GM12873 (cell line): Measurements from ENCODE around the gene CDC14A.

Experiments
- CTCF ChIP-seq: IDR thresholded peaks from 2 replicates; pipeline ENCODE4 v1.5.1; 2012; ENCODE audit warnings: low read depth, mild to moderate bottlenecking, moderate library complexity, low read length, control low read depth; ENCODE audit not compliant: insufficient read depth; ENCODE audit errors: missing control alignments

Gene CDC14A

GRCh38 chr1:100494393-100495084, 142.2 kb downstream of the CDC14A start:
- TF ChIP-seq CTCF, result no peak

GRCh38 chr1:100496896-100497295, 144.6 kb downstream of the CDC14A start:
- no peak for TF ChIP-seq CTCF

DNA sequence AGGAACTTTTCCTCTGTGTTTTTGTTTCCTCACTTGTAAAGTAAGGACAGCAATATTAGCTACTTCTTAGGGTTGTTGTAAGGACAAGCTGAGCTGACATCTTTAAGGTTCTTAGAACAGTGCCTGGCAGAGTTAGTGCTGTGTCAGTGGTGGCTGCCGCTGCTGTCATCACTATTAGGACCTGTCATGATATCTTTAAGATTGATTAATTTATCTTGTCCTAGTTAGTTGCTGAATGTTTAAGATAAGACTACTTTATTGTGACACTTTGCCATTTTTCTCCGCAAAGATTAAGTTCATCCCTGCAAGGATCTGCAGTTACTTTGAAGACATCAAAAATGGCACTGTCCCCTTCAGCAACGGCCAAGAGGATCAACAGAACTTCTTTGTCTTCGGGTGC, 145.5 kb downstream of the CDC14A start:
- no peak for TF ChIP-seq CTCF

DNA sequence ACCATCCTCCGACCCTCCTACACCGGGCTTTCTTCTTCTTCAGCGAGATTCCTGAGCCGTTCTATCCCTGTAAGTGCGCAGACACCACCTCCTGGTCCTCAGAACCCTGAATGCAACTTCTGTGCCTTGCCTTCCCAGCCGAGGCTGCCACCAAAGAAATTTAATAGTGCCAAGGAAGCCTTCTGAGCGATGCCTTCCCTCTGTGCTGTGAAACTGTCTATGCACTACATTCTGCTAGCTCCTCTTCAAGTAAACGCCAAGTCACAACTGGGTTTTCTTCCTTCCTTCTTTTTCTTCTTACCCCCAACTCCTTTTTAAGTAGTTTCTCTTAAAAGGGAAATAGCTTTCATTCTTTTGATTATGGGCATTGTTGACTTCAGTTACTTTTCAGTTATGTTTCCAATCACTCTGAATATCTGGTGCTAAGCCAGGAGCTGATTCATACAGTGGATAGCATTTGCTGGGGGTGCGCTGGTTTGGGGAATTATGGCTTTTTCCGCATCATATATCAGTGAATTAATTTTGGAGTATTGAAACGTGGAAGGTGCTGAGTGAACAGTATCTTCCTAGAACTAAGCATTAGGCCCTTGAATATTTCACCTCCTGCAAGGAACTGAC, 147.0 kb downstream of the CDC14A start:
- TF ChIP-seq CTCF, result no peak

- TF ChIP-seq CTCF, result no peak
Observed at GRCh38 chr1:100502052-100502792, 149.9 kb downstream of the CDC14A start.

DNA sequence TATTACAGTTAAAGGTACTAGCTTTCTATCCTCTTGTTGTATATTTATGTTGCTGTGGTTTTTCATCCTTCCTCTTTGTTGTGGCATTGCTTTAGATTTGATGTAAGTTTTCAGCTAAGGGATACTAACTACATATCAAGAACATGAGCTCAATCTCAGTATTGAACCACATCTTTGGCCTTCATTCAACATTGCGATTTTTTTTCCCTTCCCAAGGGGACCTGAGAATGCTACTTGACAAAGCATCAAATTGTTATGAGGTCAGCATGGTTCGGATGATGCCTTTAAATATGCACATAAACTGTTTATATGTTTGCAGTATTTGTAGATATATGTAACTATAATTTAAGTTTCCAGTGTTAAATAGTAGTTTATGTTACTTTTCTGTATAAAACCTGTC, 153.9 kb downstream of the CDC14A start:
- TF ChIP-seq CTCF, result no peak

GRCh38 chr1:100510451-100510850, 158.1 kb downstream of the CDC14A start:
- no peak for TF ChIP-seq CTCF
